CD4-positive, alpha-beta T cell treated with Interleukin-17A for 4 hours (primary cell): Measurements from ENCODE around the gene TTC7B.

Experiments
- DNase-seq: peaks from one replicate; pipeline ENCODE4 v3.0.0-alpha.2; 2020; ENCODE audit warnings: mixed read lengths

Gene TTC7B

GRCh38 chr14:90665321-90666000 is 150.8 kb downstream of the TTC7B start:
- DNase-seq, result no peak

GRCh38 chr14:90664911-90665310 is 151.3 kb downstream of the TTC7B start:
- DNase-seq, result no peak

GRCh38 chr14:90663680-90664079 is 152.6 kb downstream of the TTC7B start:
- no peak for DNase-seq

- no peak for DNase-seq
These were observed 153.1 kb downstream of the TTC7B start for GRCh38 chr14:90663140-90663539.

GRCh38 chr14:90661866-90662265 is 154.4 kb downstream of the TTC7B start:
- no peak for DNase-seq

GRCh38 chr14:90660865-90661570 is 155.2 kb downstream of the TTC7B start:
- DNase-seq, result no peak

GRCh38 chr14:90659156-90659555 is 157.1 kb downstream of the TTC7B start:
- DNase-seq, result no peak

GRCh38 chr14:90658541-90658967 is 157.7 kb downstream of the TTC7B start:
- no peak for DNase-seq

GRCh38 chr14:90656973-90657372 is 159.3 kb downstream of the TTC7B start:
- no peak for DNase-seq

- DNase-seq, result no peak
These were observed 160.4 kb downstream of the TTC7B start for GRCh38 chr14:90655829-90656228.

GRCh38 chr14:90654831-90655276 is 161.4 kb downstream of the TTC7B start:
- DNase-seq, result no peak

GRCh38 chr14:90652626-90653025 is 163.6 kb downstream of the TTC7B start:
- no peak for DNase-seq

- DNase-seq, result no peak
These were observed 164.2 kb downstream of the TTC7B start for GRCh38 chr14:90651976-90652560.

- DNase-seq, result no peak
These were observed 164.9 kb downstream of the TTC7B start for GRCh38 chr14:90651271-90651804.

GRCh38 chr14:90649557-90650135 is 166.6 kb downstream of the TTC7B start:
- DNase-seq, result no peak

- DNase-seq, result no peak
These were observed 167.1 kb downstream of the TTC7B start for GRCh38 chr14:90649083-90649482.

- DNase-seq, result no peak
These were observed 167.8 kb downstream of the TTC7B start for GRCh38 chr14:90648421-90648820.

GRCh38 chr14:90647473-90648005 is 168.7 kb downstream of the TTC7B start:
- no peak for DNase-seq

- DNase-seq, result no peak
These were observed 170.3 kb downstream of the TTC7B start for GRCh38 chr14:90645842-90646443.

GRCh38 chr14:90644882-90645281 is 171.3 kb downstream of the TTC7B start:
- no peak for DNase-seq

- DNase-seq, result no peak
These were observed 172.1 kb downstream of the TTC7B start for GRCh38 chr14:90643982-90644670.

GRCh38 chr14:90642244-90642717 is 173.9 kb downstream of the TTC7B start:
- DNase-seq, result no peak
